Measurements from ENCODE around the gene F2R. TPM values are rescaled to one million over a fixed set of nuclear protein-coding genes. Genes with fewer than 3 reads are reported as not detected.

Gene F2R
- polyA plus RNA-seq, 1 donor (not counting 4 experiments of a cell fraction or from before 2014, with no cell fraction given): 56.8 TPM

DNA sequence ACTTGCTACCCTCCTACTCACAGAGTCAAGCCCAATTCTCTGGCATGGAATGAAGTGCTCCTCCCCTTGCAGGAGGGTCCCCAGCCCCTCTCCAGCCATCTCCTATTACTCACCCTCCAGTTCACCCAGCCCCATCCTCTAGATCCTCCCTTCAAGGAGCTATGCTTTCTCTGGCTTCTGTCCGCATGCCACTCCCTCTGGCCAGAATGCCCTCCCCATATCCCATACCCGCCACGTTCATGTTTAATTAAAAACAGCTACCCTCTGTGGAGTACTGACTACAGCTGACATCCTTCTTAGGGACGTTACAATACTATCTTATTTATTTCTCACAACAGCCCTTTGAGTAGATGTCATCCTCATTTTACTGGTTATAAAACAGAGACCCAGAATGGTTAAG is 3.0 kb downstream of the F2R start:
- FAIRE-seq (no peak), DNase-seq (ENCODE audit: low read depth, low spot score) (no peak)
- Histone ChIP-seq H3K27ac (ENCODE audit: control insufficient read depth, insufficient read depth, low read length) (no peak overlapping the region), H3K36me3 (ENCODE audit: control insufficient read depth in 2 of 2, extremely low read depth in 1 of 2, insufficient read depth in 2 of 2, low read length in 2 of 2) (no peaks in the 10 kb centered on the region), H3K4me3 (ENCODE audit: control insufficient read depth in 2 of 3, extremely low read depth in 1 of 3, insufficient read depth in 2 of 3, low read depth in 1 of 3, low read length in 3 of 3) (no peak overlapping the region), H3K9me3 (ENCODE audit: control insufficient read depth, low read depth, low read length) (no peaks in the 10 kb centered on the region), H4K20me1 (ENCODE audit: control insufficient read depth, extremely low read depth, insufficient read depth, low read length) (no peaks in the 10 kb centered on the region), H3K27me3 (ENCODE audit: control insufficient read depth, extremely low read depth, insufficient read depth, low read length) (peaks cover 5% of the 10 kb centered on the region), H2AFZ (ENCODE audit: control insufficient read depth, low read length) (no peak overlapping the region), H3K9me1 (ENCODE audit: control insufficient read depth, extremely low read depth, insufficient read depth, low read length) (no peaks in the 10 kb centered on the region), H3K4me1 (ENCODE audit: control insufficient read depth, extremely low read depth, insufficient read depth, low read length) (peaks cover 12% of the 10 kb centered on the region), H3K79me2 (ENCODE audit: control insufficient read depth, insufficient read depth, low read length) (peaks cover 50% of the 10 kb centered on the region), H3K4me2 (ENCODE audit: control insufficient read depth, extremely low read depth, insufficient read depth, low read depth, low read length) (no peak overlapping the region), H3K9ac (ENCODE audit: control insufficient read depth, extremely low read depth, insufficient read depth, low read length) (no peak overlapping the region)
- TF ChIP-seq EZH2 (IDR thresholded peaks at IDR 0.05; ENCODE audit: low read length): no peak
- TF ChIP-seq, protein P1, sequence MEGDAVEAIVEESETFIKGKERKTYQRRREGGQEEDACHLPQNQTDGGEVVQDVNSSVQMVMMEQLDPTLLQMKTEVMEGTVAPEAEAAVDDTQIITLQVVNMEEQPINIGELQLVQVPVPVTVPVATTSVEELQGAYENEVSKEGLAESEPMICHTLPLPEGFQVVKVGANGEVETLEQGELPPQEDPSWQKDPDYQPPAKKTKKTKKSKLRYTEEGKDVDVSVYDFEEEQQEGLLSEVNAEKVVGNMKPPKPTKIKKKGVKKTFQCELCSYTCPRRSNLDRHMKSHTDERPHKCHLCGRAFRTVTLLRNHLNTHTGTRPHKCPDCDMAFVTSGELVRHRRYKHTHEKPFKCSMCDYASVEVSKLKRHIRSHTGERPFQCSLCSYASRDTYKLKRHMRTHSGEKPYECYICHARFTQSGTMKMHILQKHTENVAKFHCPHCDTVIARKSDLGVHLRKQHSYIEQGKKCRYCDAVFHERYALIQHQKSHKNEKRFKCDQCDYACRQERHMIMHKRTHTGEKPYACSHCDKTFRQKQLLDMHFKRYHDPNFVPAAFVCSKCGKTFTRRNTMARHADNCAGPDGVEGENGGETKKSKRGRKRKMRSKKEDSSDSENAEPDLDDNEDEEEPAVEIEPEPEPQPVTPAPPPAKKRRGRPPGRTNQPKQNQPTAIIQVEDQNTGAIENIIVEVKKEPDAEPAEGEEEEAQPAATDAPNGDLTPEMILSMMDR (optimal IDR thresholded peaks at IDR 0.05 in 1 of 3, IDR thresholded peaks at IDR 0.05 in 1 of 3, conservative IDR thresholded peaks at IDR 0.05 in 1 of 3; ENCODE audit: extremely low read depth in 1 of 3, insufficient read depth in 2 of 3, low read length in 3 of 3): no peak
- dilution Hi-C loops (cut with MboI; ENCODE audit: extremely low pct_ligation_motif_present, low sequenced_read_pairs): no loop called here

DNA sequence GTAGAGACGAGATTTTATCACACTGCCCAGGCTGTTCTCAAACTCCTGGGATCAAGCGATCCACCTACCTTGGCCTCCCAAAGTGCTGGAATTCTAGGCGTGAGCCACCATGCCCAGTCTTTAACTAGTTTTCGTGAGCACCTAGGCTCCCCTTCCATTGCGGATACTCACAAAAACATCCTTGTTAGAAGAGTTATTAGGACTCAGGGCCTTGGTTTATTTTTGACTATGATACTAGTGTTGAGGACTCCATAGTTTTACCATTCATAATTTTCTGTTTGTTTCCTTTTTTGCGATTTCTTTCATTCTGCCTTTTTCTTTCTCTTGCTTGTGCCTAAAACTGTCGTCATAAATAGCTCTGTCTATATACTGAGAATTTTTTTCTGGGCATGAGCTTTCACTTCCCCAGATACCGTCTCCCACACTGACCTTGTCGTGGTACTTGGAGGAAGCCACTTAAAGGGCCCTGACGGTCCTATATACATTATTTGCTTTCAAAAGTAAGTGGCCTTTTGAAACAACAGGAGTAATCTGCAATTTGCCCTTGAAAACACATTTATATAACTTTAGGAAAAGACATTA is 5.2 kb downstream of the F2R start:
- Histone ChIP-seq H3K4me3 (ENCODE audit: control insufficient read depth in 2 of 3, extremely low read depth in 1 of 3, insufficient read depth in 2 of 3, low read depth in 1 of 3, low read length in 3 of 3) (no peak overlapping the region), H3K9ac (ENCODE audit: control insufficient read depth, extremely low read depth, insufficient read depth, low read length) (no peak overlapping the region), H3K4me1 (ENCODE audit: control insufficient read depth, extremely low read depth, insufficient read depth, low read length) (peaks cover 29% of the 10 kb centered on the region), H3K36me3 (ENCODE audit: control insufficient read depth in 2 of 2, extremely low read depth in 1 of 2, insufficient read depth in 2 of 2, low read length in 2 of 2) (no peaks in the 10 kb centered on the region), H3K9me3 (ENCODE audit: control insufficient read depth, low read depth, low read length) (no peaks in the 10 kb centered on the region), H3K9me1 (ENCODE audit: control insufficient read depth, extremely low read depth, insufficient read depth, low read length) (no peaks in the 10 kb centered on the region), H2AFZ (ENCODE audit: control insufficient read depth, low read length) (no peak overlapping the region), H3K4me2 (ENCODE audit: control insufficient read depth, extremely low read depth, insufficient read depth, low read depth, low read length) (no peak overlapping the region), H3K79me2 (ENCODE audit: control insufficient read depth, insufficient read depth, low read length) (peaks cover 50% of the 10 kb centered on the region), H3K27me3 (ENCODE audit: control insufficient read depth, extremely low read depth, insufficient read depth, low read length) (no peaks in the 10 kb centered on the region), H3K27ac (ENCODE audit: control insufficient read depth, insufficient read depth, low read length) (no peak overlapping the region), H4K20me1 (ENCODE audit: control insufficient read depth, extremely low read depth, insufficient read depth, low read length) (no peaks in the 10 kb centered on the region)
- TF ChIP-seq EZH2 (IDR thresholded peaks at IDR 0.05; ENCODE audit: low read length): no peak
- TF ChIP-seq, protein P1 (optimal IDR thresholded peaks at IDR 0.05 in 1 of 3, IDR thresholded peaks at IDR 0.05 in 1 of 3, conservative IDR thresholded peaks at IDR 0.05 in 1 of 3; ENCODE audit: extremely low read depth in 1 of 3, insufficient read depth in 2 of 3, low read length in 3 of 3): no peak
- no peak for FAIRE-seq
- DNase-seq (ENCODE audit: low read depth, low spot score): no peak
- dilution Hi-C loops (cut with MboI; ENCODE audit: extremely low pct_ligation_motif_present, low sequenced_read_pairs): no loop called here

Measured in keratinocyte (primary cell).